Mesenchymal stem cell (in vitro differentiated cells and primary cell): ENCODE data around the gene TRIO.

Experiments used
- DNase-seq: peaks from one replicate; pipeline ENCODE4 v3.0.0-alpha.2; 2013
- H2AFZ ChIP-seq: one replicate; pipeline ENCODE4 v1.6.1; 2013; ENCODE audit warnings: low read depth, mild to moderate bottlenecking, control low read depth, inconsistent platforms, low read length, moderate library complexity
- H2AK5ac ChIP-seq: 2 replicates; pipeline ENCODE4 v1.6.1; 2013; ENCODE audit warnings: low read length, moderate library complexity, mild to moderate bottlenecking, inconsistent platforms; ENCODE audit not compliant: severe bottlenecking
- H2BK120ac ChIP-seq: one replicate; pipeline ENCODE4 v1.6.1; 2013; ENCODE audit warnings: low read depth, mild to moderate bottlenecking, inconsistent platforms, low read length, moderate library complexity
- H2BK12ac ChIP-seq, 2 experiments: one replicate each; pipeline ENCODE4 v1.6.1; 2013; ENCODE audit warnings: inconsistent platforms in 2 of 2, low read length in 2 of 2, mild to moderate bottlenecking in 2 of 2, moderate library complexity in 2 of 2, control low read depth in 1 of 2
- H2BK15ac ChIP-seq: one replicate; pipeline ENCODE4 v1.6.1; 2013; ENCODE audit warnings: mild to moderate bottlenecking, low read depth, inconsistent platforms; ENCODE audit not compliant: poor library complexity, severe bottlenecking
- H2BK5ac ChIP-seq: 2 replicates; pipeline ENCODE4 v1.6.1; 2013; ENCODE audit warnings: low read depth, mild to moderate bottlenecking, low read length, control low read depth, inconsistent platforms; ENCODE audit not compliant: poor library complexity, severe bottlenecking
- H3K14ac ChIP-seq, 2 experiments: one replicate each; pipeline ENCODE4 v1.6.1; 2013; ENCODE audit warnings: inconsistent platforms in 2 of 2, low read length in 2 of 2, control low read depth in 1 of 2, mild to moderate bottlenecking in 1 of 2, moderate library complexity in 1 of 2
- H3K18ac ChIP-seq, 2 experiments: one replicate each; pipeline ENCODE4 v1.6.1; 2013; ENCODE audit warnings: inconsistent platforms in 2 of 2, low read length in 2 of 2, control low read depth in 1 of 2, low read depth in 1 of 2, mild to moderate bottlenecking in 1 of 2
- H3K23ac ChIP-seq, 2 experiments: one replicate each; pipeline ENCODE4 v1.6.1; 2013; ENCODE audit warnings: inconsistent platforms in 2 of 2, low read length in 2 of 2, mild to moderate bottlenecking in 2 of 2, moderate library complexity in 2 of 2, control low read depth in 1 of 2
- H3K27ac ChIP-seq: 2 replicates; pipeline ENCODE4 v1.5.1; 2013; ENCODE audit warnings: mild to moderate bottlenecking, moderate library complexity, low read length, control low read depth, inconsistent platforms; ENCODE audit not compliant: poor library complexity, severe bottlenecking
- H3K27me3 ChIP-seq, 2 experiments: 2 replicates each; pipeline versions ENCODE4 v1.6.1 to v1.7.0; 2013; ENCODE audit warnings: low read length in 2 of 2, mild to moderate bottlenecking in 2 of 2, moderate library complexity in 2 of 2, control low read depth in 1 of 2, inconsistent platforms in 1 of 2; ENCODE audit not compliant: control insufficient read depth in 1 of 2, insufficient read depth in 1 of 2
- H3K36me3 ChIP-seq, 2 experiments: 2 replicates each; pipeline versions ENCODE4 v1.6.1 to v1.7.0; 2013; ENCODE audit warnings: low read length in 2 of 2, control low read depth in 1 of 2, inconsistent platforms in 1 of 2, low read depth in 1 of 2, mild to moderate bottlenecking in 1 of 2; ENCODE audit not compliant: insufficient read depth in 2 of 2, control insufficient read depth in 1 of 2
- H3K4ac ChIP-seq, 2 experiments: one replicate each; pipeline ENCODE4 v1.6.1; 2013; ENCODE audit warnings: inconsistent platforms in 2 of 2, low read length in 2 of 2, mild to moderate bottlenecking in 2 of 2, moderate library complexity in 2 of 2, control low read depth in 1 of 2, low read depth in 1 of 2
- H3K4me1 ChIP-seq: 2 replicates; pipeline ENCODE4 v1.6.1; 2013; ENCODE audit warnings: low read depth, low read length, control low read depth; ENCODE audit not compliant: control insufficient read depth, insufficient read depth
- H3K4me2 ChIP-seq: 2 replicates; pipeline ENCODE4 v1.6.1; 2013; ENCODE audit warnings: low read length, mild to moderate bottlenecking, inconsistent platforms; ENCODE audit not compliant: poor library complexity, severe bottlenecking
- H3K4me3 ChIP-seq, 2 experiments: 2 replicates each; pipeline versions ENCODE4 v1.5.1 to v1.7.0; 2013; ENCODE audit warnings: low read length in 2 of 2, mild to moderate bottlenecking in 2 of 2, control low read depth in 1 of 2, low read depth in 1 of 2; ENCODE audit not compliant: insufficient read depth in 1 of 2
- H3K79me1 ChIP-seq: replicated peaks from 2 replicates; pipeline ENCODE4 v1.6.1; 2013; ENCODE audit warnings: mild to moderate bottlenecking, control low read depth, low read length, inconsistent platforms; ENCODE audit not compliant: poor library complexity, severe bottlenecking
- H3K9ac ChIP-seq: 2 replicates; pipeline ENCODE4 v1.7.0; 2013; ENCODE audit warnings: mild to moderate bottlenecking, low read length, moderate library complexity
- H3K9me3 ChIP-seq: 2 replicates; pipeline ENCODE4 v1.7.0; 2013; ENCODE audit warnings: mild to moderate bottlenecking, low read length; ENCODE audit not compliant: control insufficient read depth
- H4K8ac ChIP-seq: one replicate; pipeline ENCODE4 v1.6.1; 2013; ENCODE audit warnings: inconsistent platforms, mild to moderate bottlenecking, low read length, moderate library complexity
- H4K91ac ChIP-seq: one replicate; pipeline ENCODE4 v1.6.1; 2013; ENCODE audit warnings: mild to moderate bottlenecking, low read length, inconsistent platforms
- WGBS: methylation state at CpG from one replicate; pipeline ENCODE4 v1.1.7; 2013; ENCODE audit warnings: mixed read lengths; 5-methylcytosine and 5-hydroxymethylcytosine counted together

Gene TRIO

GRCh38 chr5:14364576-14365472 is 221.7 kb downstream of the TRIO start:
- H3K4me3 ChIP-seq: no peak overlapping the region
- peaks cover 35% of the 10 kb centered on the region for H3K79me1 ChIP-seq
- H2AK5ac ChIP-seq: no peak overlapping the region
- no peak overlapping the region for H4K8ac ChIP-seq
- H3K9ac ChIP-seq: no peak overlapping the region
- H2BK12ac ChIP-seq: no peak overlapping the region
- DNase-seq: no peak
- no peak overlapping the region for H3K4me2 ChIP-seq
- H3K14ac ChIP-seq: no peak overlapping the region
- 89% methylated on average over 12 of the region's 12 CpGs for WGBS
- H3K4ac ChIP-seq: no peak overlapping the region
- no peak overlapping the region for H2BK15ac ChIP-seq
- no peak overlapping the region for H2AFZ ChIP-seq
- peaks cover 65 to 96% of the 10 kb centered on the region in 2 experiments for H3K36me3 ChIP-seq
- H3K23ac ChIP-seq: no peak overlapping the region
- no peak overlapping the region for H3K18ac ChIP-seq
- peaks cover 4% of the 10 kb centered on the region for H3K4me1 ChIP-seq
- H3K9me3 ChIP-seq: no peaks in the 10 kb centered on the region
- H3K27me3 ChIP-seq: no peaks in the 10 kb centered on the region
- H2BK5ac ChIP-seq: no peak overlapping the region
- no peak overlapping the region for H4K91ac ChIP-seq
- H2BK120ac ChIP-seq: no peak overlapping the region
- H3K27ac ChIP-seq: no peak overlapping the region

- Histone ChIP-seq H3K18ac (no peak overlapping the region), H3K4me3 (no peak overlapping the region), H3K36me3 (peaks cover 58 to 96% of the 10 kb centered on the region in 2 experiments), H3K4me1 (peaks cover 4% of the 10 kb centered on the region), H2BK15ac (no peak overlapping the region), H4K91ac (no peak overlapping the region), H3K79me1 (peaks cover 35% of the 10 kb centered on the region), H3K23ac (no peak overlapping the region), H2AK5ac (no peak overlapping the region), H3K4me2 (no peak overlapping the region), H3K9ac (no peak overlapping the region), H3K9me3 (no peaks in the 10 kb centered on the region), H3K14ac (no peak overlapping the region), H2AFZ (no peak overlapping the region), H2BK120ac (no peak overlapping the region), H2BK5ac (no peak overlapping the region), H4K8ac (no peak overlapping the region), H3K27me3 (no peaks in the 10 kb centered on the region), H3K4ac (no peak overlapping the region), H3K27ac (no peak overlapping the region), H2BK12ac (no peak overlapping the region)
- DNase-seq: no peak
- WGBS: 100% methylated on average over 1 of the region's 2 CpGs
These were observed 222.8 kb downstream of the TRIO start for GRCh38 chr5:14365831-14366430.

- H3K4me1 ChIP-seq: peaks cover 4% of the 10 kb centered on the region
- no peak overlapping the region for H4K8ac ChIP-seq
- H3K9ac ChIP-seq: no peak overlapping the region
- H3K9me3 ChIP-seq: no peaks in the 10 kb centered on the region
- no peak overlapping the region for H3K4me3 ChIP-seq
- H3K36me3 ChIP-seq: peaks cover 54 to 98% of the 10 kb centered on the region in 2 experiments
- no peak overlapping the region for H3K4me2 ChIP-seq
- no peak overlapping the region for H2BK5ac ChIP-seq
- H2AK5ac ChIP-seq: no peak overlapping the region
- no peak overlapping the region for H2BK120ac ChIP-seq
- peaks cover 35% of the 10 kb centered on the region for H3K79me1 ChIP-seq
- no peak overlapping the region for H3K18ac ChIP-seq
- no peak overlapping the region for H2BK15ac ChIP-seq
- no peak overlapping the region for H3K14ac ChIP-seq
- no peak overlapping the region for H3K27ac ChIP-seq
- no peak for DNase-seq
- no peak overlapping the region for H4K91ac ChIP-seq
- 98% methylated on average over 10 of the region's 10 CpGs for WGBS
- H3K23ac ChIP-seq: no peak overlapping the region
- H2AFZ ChIP-seq: no peak overlapping the region
- no peak overlapping the region for H3K4ac ChIP-seq
- H3K27me3 ChIP-seq: no peaks in the 10 kb centered on the region
- H2BK12ac ChIP-seq: no peak overlapping the region
These were observed 223.6 kb downstream of the TRIO start for GRCh38 chr5:14366763-14367162.

- Histone ChIP-seq H2AFZ (no peak overlapping the region), H2BK15ac (no peak overlapping the region), H3K27ac (no peak overlapping the region), H3K18ac (no peak overlapping the region), H4K91ac (no peak overlapping the region), H3K27me3 (no peaks in the 10 kb centered on the region), H2BK12ac (no peak overlapping the region), H2BK5ac (no peak overlapping the region), H3K4ac (no peak overlapping the region), H3K79me1 (peaks cover 39% of the 10 kb centered on the region), H2BK120ac (no peak overlapping the region), H3K36me3 (peaks cover 53 to 98% of the 10 kb centered on the region in 2 experiments), H4K8ac (no peak overlapping the region), H3K4me2 (no peak overlapping the region), H3K23ac (no peak overlapping the region), H2AK5ac (no peak overlapping the region), H3K4me1 (peaks cover 4% of the 10 kb centered on the region), H3K9ac (no peak overlapping the region), H3K4me3 (no peak overlapping the region), H3K14ac (no peak overlapping the region), H3K9me3 (no peaks in the 10 kb centered on the region)
- no peak for DNase-seq
- 96% methylated on average over 3 of the region's 3 CpGs for WGBS
These were observed 224.2 kb downstream of the TRIO start for GRCh38 chr5:14367364-14367763.
